22Rv1 (cell line): ENCODE measurements around the gene WWOX.

ENCODE experiments used
- ZFX ChIP-seq: fragments of 450-650 bp; IDR thresholded peaks from 2 replicates; pipeline ENCODE4 v1.6.1; 2017; ENCODE audit warnings: antibody characterized with exemption, borderline replicate concordance
- TF ChIP-seq, protein P1 (sequence below): fragments of 450-650 bp; IDR thresholded peaks from 2 replicates; pipeline ENCODE4 v1.5.1; 2017; ENCODE audit warnings: mild to moderate bottlenecking

DNA sequence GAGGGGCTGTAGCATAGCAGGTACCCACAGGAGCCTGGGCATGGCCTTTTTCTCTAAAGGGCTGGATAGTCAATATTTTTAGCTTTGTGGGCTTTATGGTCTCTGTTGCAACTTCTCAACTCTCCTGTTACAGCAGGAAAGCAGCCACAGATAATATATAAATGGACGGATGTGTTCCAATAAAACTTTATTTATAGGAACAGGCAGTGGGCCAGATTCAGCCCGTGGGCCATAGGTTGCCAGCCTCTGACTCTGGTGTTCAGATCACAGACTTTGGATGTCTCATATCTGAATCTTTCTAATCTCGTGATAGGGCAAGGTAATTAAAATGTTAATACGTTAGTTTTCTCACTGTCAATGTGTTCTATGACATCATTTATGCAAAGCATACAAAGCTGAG lies 136.4 kb downstream of the WWOX start:
- TF ChIP-seq, protein P1, sequence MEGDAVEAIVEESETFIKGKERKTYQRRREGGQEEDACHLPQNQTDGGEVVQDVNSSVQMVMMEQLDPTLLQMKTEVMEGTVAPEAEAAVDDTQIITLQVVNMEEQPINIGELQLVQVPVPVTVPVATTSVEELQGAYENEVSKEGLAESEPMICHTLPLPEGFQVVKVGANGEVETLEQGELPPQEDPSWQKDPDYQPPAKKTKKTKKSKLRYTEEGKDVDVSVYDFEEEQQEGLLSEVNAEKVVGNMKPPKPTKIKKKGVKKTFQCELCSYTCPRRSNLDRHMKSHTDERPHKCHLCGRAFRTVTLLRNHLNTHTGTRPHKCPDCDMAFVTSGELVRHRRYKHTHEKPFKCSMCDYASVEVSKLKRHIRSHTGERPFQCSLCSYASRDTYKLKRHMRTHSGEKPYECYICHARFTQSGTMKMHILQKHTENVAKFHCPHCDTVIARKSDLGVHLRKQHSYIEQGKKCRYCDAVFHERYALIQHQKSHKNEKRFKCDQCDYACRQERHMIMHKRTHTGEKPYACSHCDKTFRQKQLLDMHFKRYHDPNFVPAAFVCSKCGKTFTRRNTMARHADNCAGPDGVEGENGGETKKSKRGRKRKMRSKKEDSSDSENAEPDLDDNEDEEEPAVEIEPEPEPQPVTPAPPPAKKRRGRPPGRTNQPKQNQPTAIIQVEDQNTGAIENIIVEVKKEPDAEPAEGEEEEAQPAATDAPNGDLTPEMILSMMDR = no peak
- no peak for TF ChIP-seq ZFX
